NCI-H2107 treated with DMSO at 0.1 percent for 48 hours (cell line): Measurements from ENCODE around the gene KRT3.

Experiments
- DNase-seq: peaks from one replicate; lab custom pipeline; 2025; ENCODE audit not compliant: unreplicated experiment; lab: John Stamatoyannopoulos, UW

KRT3 gene

GRCh38 chr12:52827499-52828090, 31.7 kb upstream of the KRT3 start:
- DNase-seq: no peak

- no peak for DNase-seq
Observed at GRCh38 chr12:52826611-52827498, 30.9 kb upstream of the KRT3 start.

- DNase-seq: no peak
Observed at GRCh38 chr12:52825961-52826360, 30.0 kb upstream of the KRT3 start.

- DNase-seq: no peak
Observed at GRCh38 chr12:52824741-52825410, 29.0 kb upstream of the KRT3 start.

GRCh38 chr12:52823761-52824450, 28.0 kb upstream of the KRT3 start:
- DNase-seq: no peak

GRCh38 chr12:52822771-52823510, 27.0 kb upstream of the KRT3 start:
- DNase-seq: no peak

- no peak for DNase-seq
Observed at GRCh38 chr12:52821826-52822660, 26.1 kb upstream of the KRT3 start.

GRCh38 chr12:52821071-52821730, 25.3 kb upstream of the KRT3 start:
- no peak for DNase-seq

- DNase-seq: no peak
Observed at GRCh38 chr12:52820521-52820920, 24.6 kb upstream of the KRT3 start.

GRCh38 chr12:52819731-52820510, 24.0 kb upstream of the KRT3 start:
- no peak for DNase-seq

- DNase-seq: no peak
Observed at GRCh38 chr12:52818887-52819420, 23.0 kb upstream of the KRT3 start.

GRCh38 chr12:52818388-52818787, 22.5 kb upstream of the KRT3 start:
- no peak for DNase-seq

GRCh38 chr12:52817699-52818238, 21.9 kb upstream of the KRT3 start:
- DNase-seq: no peak

GRCh38 chr12:52817003-52817698, 21.2 kb upstream of the KRT3 start:
- DNase-seq: no peak

- no peak for DNase-seq
Observed at GRCh38 chr12:52815676-52816588, 20.0 kb upstream of the KRT3 start.

GRCh38 chr12:52815161-52815560, 19.2 kb upstream of the KRT3 start:
- no peak for DNase-seq
